Measurements from ENCODE around the gene PWWP2B.

- TF ChIP-seq CTCF (conservative IDR thresholded peaks at IDR 0.05; ENCODE audit: low read length) (no peak), EZH2phosphoT487 (IDR thresholded peaks at IDR 0.05; ENCODE audit: borderline replicate concordance) (no peak)
Observed at GRCh38 chr10:132377326-132377725, 19.7 kb upstream of the PWWP2B start.

Data from Loucy (cell line).